Lung microvascular endothelial cell (primary cell): ENCODE measurements around the gene GRM8. TPM values are rescaled to one million over a fixed set of nuclear protein-coding genes. Genes with fewer than 3 reads are reported as not detected.

Source experiments
- DNase-seq, 2 donors: peaks; one replicate each; pipeline versions ENCODE4 v3.0.0 to v3.0.0-alpha.2; 2010; ENCODE audit warnings: low read depth in 2 of 2
- total RNA-seq: library from RNA; depleted of rRNA; stranded (reverse); fragments of >200 nt; gene quantifications from 2 replicates; pipeline ENCODE4 v1.2.1, GENCODE V29; 2014

The GRM8 gene
- total RNA-seq, 1 donor from 2014 or later = not detected

DNA sequence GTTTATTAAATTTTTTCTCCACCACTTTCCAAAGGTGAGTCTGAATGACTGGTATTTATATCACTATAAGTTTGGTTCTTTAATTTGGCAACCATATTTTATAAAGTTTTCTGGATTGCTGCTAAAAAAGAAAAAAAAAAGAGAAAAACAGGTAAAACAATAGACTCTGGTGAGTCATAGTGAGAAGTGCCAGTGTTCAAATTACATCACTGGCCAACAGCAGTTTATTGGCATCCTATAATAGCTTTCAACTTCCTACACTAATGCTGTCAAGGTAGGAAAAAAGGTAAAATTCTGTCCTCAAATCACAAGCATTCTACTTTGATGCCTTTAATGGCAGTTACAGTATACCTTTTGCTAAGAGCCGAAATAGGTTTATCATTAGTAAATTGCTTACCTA lies 808.8 kb downstream of the GRM8 start:
- no peak for DNase-seq

DNA sequence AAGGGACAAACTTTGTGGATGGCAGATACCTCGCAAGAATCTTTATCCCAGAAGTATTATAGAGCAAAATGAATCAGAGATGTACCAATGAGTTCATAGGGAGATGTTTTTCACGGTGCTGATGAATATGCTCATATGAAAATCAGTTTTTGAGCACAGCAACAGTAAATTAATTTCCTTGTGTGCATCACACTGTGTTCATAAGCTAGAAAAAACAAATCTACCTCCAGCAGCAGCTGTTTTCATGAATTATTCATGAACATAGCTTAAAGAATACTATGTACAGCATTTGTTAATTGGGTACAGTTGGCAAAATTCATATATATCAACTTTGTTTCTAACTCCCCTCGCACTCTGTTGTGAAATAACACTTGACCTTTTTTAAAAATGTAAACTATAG lies 809.8 kb downstream of the GRM8 start:
- DNase-seq = no peak

DNA sequence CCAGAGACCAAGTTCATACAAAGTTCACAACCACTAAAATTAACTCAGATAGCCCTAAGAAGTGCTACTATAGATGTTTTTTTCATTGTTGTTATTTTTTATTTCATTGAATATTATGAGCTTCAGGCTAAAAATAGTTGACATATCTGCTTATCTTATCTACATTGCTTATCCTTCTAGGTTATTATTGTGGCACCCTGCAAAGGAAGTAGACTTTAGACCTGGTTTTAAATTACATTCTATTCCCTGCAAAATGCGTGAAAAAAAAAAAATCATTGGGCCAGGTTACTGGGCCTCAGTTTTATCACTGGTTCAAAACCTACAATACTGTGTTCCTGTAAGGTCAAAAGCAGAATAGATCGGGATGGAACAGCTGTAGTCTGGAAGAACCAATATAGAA lies 811.0 kb downstream of the GRM8 start:
- DNase-seq = no peak

DNA sequence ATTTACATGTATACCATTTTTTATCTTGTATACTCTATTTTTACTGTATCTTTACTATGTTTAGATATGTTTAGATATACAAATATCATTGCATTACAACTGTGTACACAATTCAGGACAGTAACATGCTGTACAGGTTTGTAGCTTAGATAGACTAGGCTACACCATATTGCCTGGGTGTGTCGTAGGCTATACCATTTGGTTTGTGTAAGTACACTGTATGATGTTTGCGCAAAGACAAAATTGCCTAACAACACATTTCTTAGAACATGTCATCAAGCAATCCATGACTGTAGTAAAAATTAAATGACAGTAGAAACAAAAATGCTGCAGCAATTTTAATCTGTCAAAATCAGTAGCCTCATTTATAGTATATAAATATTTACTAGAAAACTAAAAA lies 812.2 kb downstream of the GRM8 start:
- no peak for DNase-seq

DNA sequence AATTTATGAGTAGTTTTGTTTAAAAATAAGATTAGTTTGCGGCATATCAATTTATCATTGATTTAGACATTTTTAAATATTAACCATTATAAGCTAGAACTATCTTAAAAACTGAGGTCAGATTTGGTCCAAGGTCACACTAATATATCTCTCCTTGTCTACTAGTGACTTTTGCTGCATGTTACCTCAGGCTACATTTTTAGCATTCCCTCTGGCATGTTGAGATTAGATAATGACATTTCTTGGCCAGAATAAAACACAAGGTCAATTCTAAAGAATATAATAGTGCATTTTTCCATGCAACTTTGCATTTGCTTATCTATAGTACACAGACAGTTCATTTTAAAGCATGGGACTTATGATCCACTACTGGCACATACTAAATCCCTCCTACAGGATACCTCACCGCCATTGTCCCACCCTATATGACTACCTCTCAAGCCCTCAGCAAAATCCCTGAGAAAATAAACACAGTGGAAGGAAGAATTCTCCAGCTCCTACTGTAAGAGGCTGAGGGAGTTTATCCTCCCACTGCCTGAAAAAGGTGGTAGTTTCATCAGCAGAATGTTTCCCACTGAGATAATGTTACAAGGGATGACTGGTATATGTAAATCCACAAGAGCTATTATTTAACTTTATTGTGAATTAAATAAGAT lies 816.4 kb downstream of the GRM8 start:
- DNase-seq = no peak

- no peak for DNase-seq
Observed at GRCh38 chr7:126426652-126427051, 826.1 kb downstream of the GRM8 start.

GRCh38 chr7:126424985-126425384 lies 827.8 kb downstream of the GRM8 start:
- no peak for DNase-seq

DNA sequence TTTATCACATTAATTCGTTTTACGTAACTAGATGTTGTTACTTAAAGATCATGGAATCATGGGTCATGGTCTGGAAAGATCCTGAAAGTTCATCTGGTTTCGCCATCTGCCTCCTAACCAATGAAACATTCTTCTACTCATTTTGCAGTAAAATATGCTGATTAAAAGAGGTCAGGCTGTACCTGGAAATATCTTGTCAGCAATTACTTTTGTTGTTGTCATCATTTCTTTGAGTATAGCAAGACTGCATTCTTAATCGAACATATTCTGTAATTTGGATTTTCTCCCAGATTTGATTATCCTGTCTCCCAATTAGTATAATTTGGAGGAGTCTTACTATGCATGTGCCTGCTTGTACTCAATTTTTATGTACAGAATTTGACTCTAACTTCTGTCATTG lies 833.7 kb downstream of the GRM8 start:
- no peak for DNase-seq

DNA sequence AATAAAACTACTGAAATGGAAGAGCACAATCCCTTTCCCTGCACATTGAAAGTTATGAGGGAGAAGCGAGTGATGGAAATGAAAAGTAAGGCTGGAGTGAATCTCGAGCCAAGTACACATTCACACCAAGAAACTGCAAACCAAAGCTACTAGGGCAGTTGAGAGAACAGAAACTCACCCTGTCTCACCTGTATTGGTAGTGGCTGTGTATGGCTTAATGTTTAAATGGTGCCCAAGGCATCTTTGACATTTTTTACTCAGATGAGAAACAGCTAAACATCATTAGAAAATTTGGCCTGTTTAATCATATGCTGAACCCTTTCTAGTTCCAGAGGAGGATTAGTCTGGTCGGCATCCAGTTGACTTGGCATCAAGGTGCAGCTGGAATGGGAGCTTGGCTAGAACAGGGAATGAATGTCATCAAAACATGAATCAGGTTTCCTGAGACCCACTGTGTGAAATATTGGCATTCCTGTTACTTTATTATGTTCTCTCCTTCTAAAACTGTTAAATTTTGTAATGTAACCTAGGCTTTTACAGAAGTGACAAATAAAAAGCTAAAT lies 840.8 kb downstream of the GRM8 start:
- DNase-seq = no peak

DNA sequence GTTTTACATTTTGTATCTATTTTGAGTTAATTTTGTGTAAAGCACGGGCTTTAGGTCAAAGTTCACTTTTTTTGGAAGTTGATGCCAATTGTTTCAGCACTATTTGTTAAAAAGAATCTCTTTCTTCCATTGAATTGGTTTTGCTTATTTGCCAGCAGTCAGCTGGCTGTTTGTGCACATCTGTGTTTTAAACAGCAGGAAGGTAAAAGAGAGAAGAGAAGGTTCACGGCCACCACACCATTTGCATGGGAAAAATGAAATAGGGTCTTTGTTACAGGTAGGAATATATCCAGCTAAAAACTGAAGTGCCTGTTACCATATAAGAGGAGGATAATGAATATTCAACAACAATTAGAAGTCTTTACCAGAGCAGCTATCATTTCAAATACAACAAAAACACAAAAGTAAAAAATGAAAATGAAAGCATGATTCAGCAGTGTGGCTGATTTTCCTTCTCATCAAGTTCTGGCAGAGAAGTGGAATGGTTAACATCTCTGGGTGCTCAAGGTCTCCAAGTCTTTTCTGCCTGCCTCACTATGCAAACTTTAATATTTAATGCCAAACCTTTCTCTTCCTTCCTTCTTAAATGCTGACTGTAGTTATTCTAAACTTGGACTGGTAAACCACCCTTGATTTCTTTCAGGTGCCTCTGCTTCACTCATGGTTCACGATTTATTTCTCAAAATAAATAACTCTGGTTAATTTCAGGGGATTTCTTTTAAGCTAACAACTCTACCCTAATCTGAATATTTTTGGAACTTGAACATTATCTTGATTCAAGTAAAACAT lies 841.5 kb downstream of the GRM8 start:
- DNase-seq = no peak

DNA sequence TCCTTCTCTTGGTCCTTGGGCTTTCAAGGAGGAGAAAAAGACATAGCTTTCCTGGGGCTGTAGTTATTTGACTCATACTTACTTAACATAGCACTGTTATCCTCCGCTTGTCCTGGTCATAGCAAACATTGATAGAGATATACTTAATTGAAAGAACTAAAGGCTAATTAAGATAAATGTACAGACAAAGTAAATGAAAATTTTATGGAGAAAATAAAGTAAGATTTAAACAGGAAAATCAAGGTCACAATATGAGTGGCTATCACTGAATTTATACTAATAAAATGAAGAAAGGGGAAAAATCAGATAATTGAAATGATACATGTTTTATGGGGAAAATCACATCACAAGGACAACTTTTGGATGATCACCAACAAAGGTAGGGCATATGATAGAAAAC lies 849.7 kb downstream of the GRM8 start:
- DNase-seq = no peak

DNA sequence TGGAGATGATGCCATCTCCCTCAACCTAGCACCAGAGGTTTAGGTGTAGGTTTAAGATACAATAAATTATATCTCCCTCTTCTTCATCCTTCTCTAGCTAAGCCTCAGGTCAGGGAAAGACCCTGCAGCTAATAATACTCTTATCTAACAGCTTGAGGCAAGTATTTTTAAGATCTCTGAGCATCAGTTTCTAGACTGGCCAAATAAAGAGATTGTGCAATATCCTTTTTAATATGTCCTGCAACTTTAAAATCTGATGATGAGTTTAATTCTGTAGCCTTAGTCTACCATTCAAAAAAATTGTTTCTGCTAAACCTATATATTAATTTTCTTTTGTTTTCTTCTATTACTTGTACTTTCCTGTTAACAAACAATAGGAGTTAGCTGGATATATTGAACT lies 850.8 kb downstream of the GRM8 start:
- no peak for DNase-seq

DNA sequence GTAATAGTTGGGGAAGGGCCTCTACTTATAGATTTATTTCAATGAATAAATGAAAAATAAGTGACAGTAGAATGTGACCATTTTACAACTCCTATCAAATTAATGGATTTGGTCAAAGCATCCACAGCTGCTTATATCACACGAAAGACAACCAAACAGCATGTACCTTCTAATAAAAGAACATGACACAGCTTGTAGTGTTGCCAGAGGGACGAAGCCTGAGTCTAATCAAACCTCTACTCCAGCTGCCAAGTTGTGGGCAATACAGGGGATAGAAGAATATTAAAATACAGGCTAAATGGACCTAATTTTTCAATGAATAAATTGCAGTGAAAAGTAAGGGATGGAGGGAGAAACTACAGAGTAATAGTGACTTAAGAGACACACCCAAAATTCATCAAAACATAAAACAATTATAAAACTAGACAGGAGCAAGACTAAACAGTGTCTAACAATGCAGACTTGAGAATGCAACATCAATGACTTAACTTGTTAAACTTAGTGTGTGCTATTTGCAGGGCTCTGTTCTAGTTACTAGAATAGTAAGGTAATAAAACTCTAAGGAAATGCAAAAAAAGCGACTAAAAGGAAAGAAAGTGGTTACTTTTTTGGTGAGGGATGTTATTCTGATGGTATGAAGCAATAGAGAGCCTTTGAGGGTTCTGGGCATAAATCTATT lies 853.8 kb downstream of the GRM8 start:
- no peak for DNase-seq

- DNase-seq = no peak
Observed at GRCh38 chr7:126398285-126398684, 854.5 kb downstream of the GRM8 start.

- no peak for DNase-seq
Observed at GRCh38 chr7:126394406-126394805, 858.3 kb downstream of the GRM8 start.

Other genes with a start within 250 kb of the GRM8 start
- 5.4 and 9.9 TPM in 2 replicates for gene ZNF800, start 139.8 kb upstream of the GRM8 start, total RNA-seq